ENCODE data around the gene GRM2.

GRCh38 chr3:51687431-51688205 is 19.2 kb upstream of the GRM2 start:
- no peak for TF ChIP-seq CTCF (IDR thresholded peaks at IDR 0.05 in 4 of 5, conservative IDR thresholded peaks at IDR 0.05 in 1 of 5)
- no peak for TF ChIP-seq POLR2A (IDR thresholded peaks at IDR 0.05)

Measured in gastrocnemius medialis (tissue), 4 donors.